Astrocyte (in vitro differentiated cells and primary cell): Measurements from ENCODE around the gene MMAB. TPM values are rescaled to one million over a fixed set of nuclear protein-coding genes. Genes with fewer than 3 reads are reported as not detected.

Experiments
- DNase-seq: peaks from one replicate; pipeline ENCODE4 v3.0.0-alpha.2; 2010; ENCODE audit warnings: low read depth
- FAIRE-seq: peaks from 2 replicates; lab custom pipeline; 2011; peaks lifted over from hg19 to GRCh38; lab: Jason Lieb, UNC
- H2AFZ ChIP-seq: 2 replicates; pipeline ENCODE4 v1.6.0; 2012; ENCODE audit warnings: low read depth, low read length, inconsistent platforms
- H3K27ac ChIP-seq: 2 replicates; pipeline ENCODE4 v1.5.1; 2011; ENCODE audit warnings: low read depth, low read length, inconsistent platforms
- H3K27me3 ChIP-seq: 2 replicates; pipeline ENCODE4 v1.6.0; 2011; ENCODE audit warnings: low read length, inconsistent platforms; ENCODE audit not compliant: insufficient read depth
- H3K36me3 ChIP-seq: 2 replicates; pipeline ENCODE4 v1.5.1; 2011; ENCODE audit warnings: low read length, inconsistent platforms; ENCODE audit not compliant: insufficient read depth
- H3K4me1 ChIP-seq: 2 replicates; pipeline ENCODE4 v1.5.1; 2011; ENCODE audit warnings: low read length, inconsistent platforms; ENCODE audit not compliant: insufficient read depth
- H3K4me2 ChIP-seq: 2 replicates; pipeline ENCODE4 v1.6.0; 2012; ENCODE audit warnings: low read length, inconsistent platforms
- H3K4me3 ChIP-seq: 2 replicates; pipeline ENCODE4 v1.5.1; 2011; ENCODE audit warnings: low read depth, mild to moderate bottlenecking, low read length, inconsistent platforms; ENCODE audit not compliant: insufficient read depth
- H3K79me2 ChIP-seq: 2 replicates; pipeline ENCODE4 v1.6.0; 2012; ENCODE audit warnings: mild to moderate bottlenecking, low read length, inconsistent platforms; ENCODE audit not compliant: insufficient read depth
- H3K9ac ChIP-seq: 2 replicates; pipeline ENCODE4 v1.6.0; 2012; ENCODE audit warnings: mild to moderate bottlenecking, low read length, inconsistent platforms
- H3K9me3 ChIP-seq: 2 replicates; pipeline ENCODE4 v1.5.1; 2012; ENCODE audit warnings: low read depth, mild to moderate bottlenecking, low read length, inconsistent platforms; ENCODE audit not compliant: insufficient read depth
- H4K20me1 ChIP-seq: 2 replicates; pipeline ENCODE4 v1.6.0; 2012; ENCODE audit warnings: low read length, inconsistent platforms; ENCODE audit not compliant: insufficient read depth
- H3K27ac Mint-ChIP-seq: one replicate; pipeline ENCODE4 v1.8.0; 2021; ENCODE audit warnings: mild to moderate bottlenecking, mixed read lengths; ENCODE audit not compliant: unreplicated experiment
- H3K27me3 Mint-ChIP-seq: one replicate; pipeline ENCODE4 v1.8.0; 2021; ENCODE audit warnings: low read depth, mixed read lengths; ENCODE audit not compliant: unreplicated experiment
- H3K36me3 Mint-ChIP-seq: one replicate; pipeline ENCODE4 v1.8.0; 2021; ENCODE audit warnings: low read depth, mixed read lengths; ENCODE audit not compliant: unreplicated experiment
- H3K4me1 Mint-ChIP-seq: one replicate; pipeline ENCODE4 v1.8.0; 2021; ENCODE audit warnings: low read depth, mixed read lengths; ENCODE audit not compliant: unreplicated experiment
- H3K4me3 Mint-ChIP-seq: one replicate; pipeline ENCODE4 v1.8.0; 2021; ENCODE audit warnings: mild to moderate bottlenecking, moderate library complexity, mixed read lengths; ENCODE audit not compliant: unreplicated experiment
- H3K9me3 Mint-ChIP-seq: one replicate; pipeline ENCODE4 v1.8.0; 2021; ENCODE audit warnings: mild to moderate bottlenecking, mixed read lengths; ENCODE audit not compliant: unreplicated experiment
- EZH2 ChIP-seq: IDR thresholded peaks from 2 replicates; pipeline ENCODE4 v1.6.1; 2012; ENCODE audit warnings: mild to moderate bottlenecking, low read length, inconsistent platforms; ENCODE audit not compliant: insufficient read depth
- total RNA-seq: library from RNA; stranded (reverse); gene quantifications from 2 replicates; pipeline ENCODE4 v1.2.1, GENCODE V29; 2021
- TF ChIP-seq, protein P1 (sequence below): IDR thresholded peaks from 2 replicates; pipeline ENCODE4 v1.5.1; 2011; ENCODE audit warnings: low read depth, mild to moderate bottlenecking, inconsistent platforms, low read length, moderate library complexity; ENCODE audit not compliant: insufficient read depth

Gene MMAB
- total RNA-seq, 1 donor from 2014 or later, result 17.8 TPM

DNA sequence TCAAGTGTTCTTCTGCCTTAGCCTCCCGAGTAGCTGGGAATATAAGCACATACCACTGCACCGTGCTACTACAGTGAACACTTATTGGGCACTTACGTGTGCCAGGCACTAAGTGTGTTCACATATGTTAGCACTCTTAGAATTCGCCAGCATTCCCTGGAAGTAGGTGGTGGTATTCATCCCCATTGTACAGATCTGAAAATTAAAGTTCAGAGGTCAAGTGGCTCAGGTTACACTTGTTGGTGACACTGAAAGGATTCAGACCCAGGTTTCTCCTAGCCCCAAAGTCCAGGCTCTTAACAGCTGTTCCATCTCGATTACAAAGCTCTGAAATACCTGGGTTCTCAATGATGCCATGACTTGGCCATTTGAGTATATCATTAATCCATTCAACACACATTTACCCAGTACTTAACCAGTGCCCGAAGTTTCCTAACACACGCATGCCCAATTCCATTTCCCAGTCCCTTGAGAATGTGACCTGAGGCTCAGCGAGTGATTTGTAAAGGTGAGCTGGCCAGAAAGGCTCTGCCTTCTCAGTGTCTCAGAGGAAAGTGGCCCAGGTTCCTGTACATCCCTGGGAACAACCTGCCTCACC, 5.1 kb upstream of the MMAB start:
- Histone ChIP-seq H3K79me2 (peaks cover 8% of the 10 kb centered on the region), H4K20me1 (no peaks in the 10 kb centered on the region), H3K27me3 (no peaks in the 10 kb centered on the region), H3K4me2 (no peak overlapping the region), H3K4me1 (peaks cover 11% of the 10 kb centered on the region), H3K27ac (no peak overlapping the region), H3K9me3 (no peaks in the 10 kb centered on the region), H2AFZ (no peak overlapping the region), H3K36me3 (peaks cover 19% of the 10 kb centered on the region), H3K9ac (no peak overlapping the region), H3K4me3 (no peak overlapping the region)
- H3K27me3 Mint-ChIP-seq, result no peaks in the 10 kb centered on the region
- FAIRE-seq (no peak), DNase-seq (no peak)
- H3K9me3 Mint-ChIP-seq, result no peaks in the 10 kb centered on the region
- no peak overlapping the region for H3K4me3 Mint-ChIP-seq
- TF ChIP-seq, protein P1, sequence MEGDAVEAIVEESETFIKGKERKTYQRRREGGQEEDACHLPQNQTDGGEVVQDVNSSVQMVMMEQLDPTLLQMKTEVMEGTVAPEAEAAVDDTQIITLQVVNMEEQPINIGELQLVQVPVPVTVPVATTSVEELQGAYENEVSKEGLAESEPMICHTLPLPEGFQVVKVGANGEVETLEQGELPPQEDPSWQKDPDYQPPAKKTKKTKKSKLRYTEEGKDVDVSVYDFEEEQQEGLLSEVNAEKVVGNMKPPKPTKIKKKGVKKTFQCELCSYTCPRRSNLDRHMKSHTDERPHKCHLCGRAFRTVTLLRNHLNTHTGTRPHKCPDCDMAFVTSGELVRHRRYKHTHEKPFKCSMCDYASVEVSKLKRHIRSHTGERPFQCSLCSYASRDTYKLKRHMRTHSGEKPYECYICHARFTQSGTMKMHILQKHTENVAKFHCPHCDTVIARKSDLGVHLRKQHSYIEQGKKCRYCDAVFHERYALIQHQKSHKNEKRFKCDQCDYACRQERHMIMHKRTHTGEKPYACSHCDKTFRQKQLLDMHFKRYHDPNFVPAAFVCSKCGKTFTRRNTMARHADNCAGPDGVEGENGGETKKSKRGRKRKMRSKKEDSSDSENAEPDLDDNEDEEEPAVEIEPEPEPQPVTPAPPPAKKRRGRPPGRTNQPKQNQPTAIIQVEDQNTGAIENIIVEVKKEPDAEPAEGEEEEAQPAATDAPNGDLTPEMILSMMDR, result no peak
- no peak for TF ChIP-seq EZH2
- H3K27ac Mint-ChIP-seq, result no peak overlapping the region
- H3K4me1 Mint-ChIP-seq, result peaks cover 7% of the 10 kb centered on the region
- peaks cover 13% of the 10 kb centered on the region for H3K36me3 Mint-ChIP-seq

DNA sequence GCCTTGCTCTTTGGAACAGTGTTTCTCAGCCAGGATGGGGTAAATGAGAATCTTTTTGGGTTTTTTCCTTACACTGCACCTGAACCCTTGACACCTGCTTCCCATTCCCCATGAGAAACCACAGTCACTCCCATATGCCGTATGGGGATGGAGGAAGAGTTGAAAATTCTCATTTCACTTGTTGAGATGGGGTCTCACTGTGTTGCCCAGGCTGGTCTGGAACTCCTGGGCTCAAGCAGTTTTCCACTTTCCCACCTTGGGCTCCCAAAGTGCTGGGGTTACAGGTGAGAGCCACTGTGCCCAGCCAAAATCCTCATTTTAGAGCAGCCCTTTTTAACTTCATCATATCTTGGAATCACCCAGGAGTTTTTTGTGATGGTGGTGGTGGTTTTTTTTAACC, 4.0 kb upstream of the MMAB start:
- Histone ChIP-seq H3K27me3 (no peaks in the 10 kb centered on the region), H3K9ac (no peak overlapping the region), H4K20me1 (no peaks in the 10 kb centered on the region), H3K4me1 (peaks cover 11% of the 10 kb centered on the region), H3K79me2 (peaks cover 8% of the 10 kb centered on the region), H3K36me3 (peaks cover 19% of the 10 kb centered on the region), H3K4me3 (no peak overlapping the region), H3K9me3 (no peaks in the 10 kb centered on the region), H3K4me2 (no peak overlapping the region), H2AFZ (no peak overlapping the region), H3K27ac (no peak overlapping the region)
- H3K27me3 Mint-ChIP-seq, result no peaks in the 10 kb centered on the region
- H3K4me3 Mint-ChIP-seq, result no peak overlapping the region
- no peaks in the 10 kb centered on the region for H3K9me3 Mint-ChIP-seq
- DNase-seq (no peak), FAIRE-seq (no peak)
- H3K4me1 Mint-ChIP-seq, result peaks cover 7% of the 10 kb centered on the region
- H3K27ac Mint-ChIP-seq, result no peak overlapping the region
- no peak for TF ChIP-seq EZH2
- TF ChIP-seq, protein P1, result no peak
- peaks cover 13% of the 10 kb centered on the region for H3K36me3 Mint-ChIP-seq

DNA sequence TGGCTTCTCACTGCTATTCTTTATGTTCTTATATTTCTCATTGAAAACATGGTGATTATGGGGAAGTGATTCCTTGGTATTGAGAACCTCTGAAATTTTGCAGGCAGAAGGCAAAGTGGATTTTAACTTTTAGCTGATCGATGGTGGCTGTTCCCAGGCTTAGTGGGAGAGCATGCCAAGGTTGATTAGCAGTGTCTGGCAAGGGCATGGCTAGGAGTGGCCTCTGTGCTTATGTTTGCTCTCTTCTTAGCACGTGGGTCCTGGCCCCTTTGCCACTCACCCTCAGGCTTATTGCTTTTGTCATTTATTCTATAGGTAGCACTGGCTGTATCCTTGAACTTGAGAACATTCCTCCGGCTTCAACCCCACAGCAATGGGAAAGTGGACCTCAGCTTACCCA, 2.4 kb upstream of the MMAB start:
- no peak overlapping the region for H3K27ac ChIP-seq
- H3K79me2 ChIP-seq, result peaks cover 8% of the 10 kb centered on the region
- DNase-seq (no peak), FAIRE-seq (no peak)
- no peak overlapping the region for H3K4me2 ChIP-seq
- TF ChIP-seq, protein P1, result no peak
- no peak for TF ChIP-seq EZH2
- H3K9me3 ChIP-seq, result no peaks in the 10 kb centered on the region
- no peak overlapping the region for H3K9ac ChIP-seq
- no peaks in the 10 kb centered on the region for H3K27me3 ChIP-seq
- peaks cover 19% of the 10 kb centered on the region for H3K36me3 ChIP-seq
- Mint-ChIP-seq H3K27ac (no peak overlapping the region), H3K27me3 (no peaks in the 10 kb centered on the region), H3K36me3 (peaks cover 9% of the 10 kb centered on the region), H3K4me3 (no peak overlapping the region), H3K9me3 (no peaks in the 10 kb centered on the region), H3K4me1 (no peaks in the 10 kb centered on the region)
- no peak overlapping the region for H3K4me3 ChIP-seq
- no peak overlapping the region for H2AFZ ChIP-seq
- peaks cover 11% of the 10 kb centered on the region for H3K4me1 ChIP-seq
- H4K20me1 ChIP-seq, result no peaks in the 10 kb centered on the region
